T-helper 1 cell treated with Interleukin-12 subunit alpha and Interleukin-12 subunit beta and Interleukin-4 antibody, amounts not matched to agents 30 μg/mL and 1 μg/mL, for 36 hours (primary cell): ENCODE data around the gene MCRIP2.

Source experiments
- H3K27ac Mint-ChIP-seq: one replicate; pipeline ENCODE4 v1.8.0; 2021; ENCODE audit warnings: mild to moderate bottlenecking, mixed read lengths
- H3K27me3 Mint-ChIP-seq: one replicate; pipeline ENCODE4 v1.8.0; 2021; ENCODE audit warnings: low read depth, mixed read lengths
- H3K36me3 Mint-ChIP-seq: one replicate; pipeline ENCODE4 v1.8.0; 2021; ENCODE audit warnings: low read depth, mixed read lengths
- H3K4me1 Mint-ChIP-seq: one replicate; pipeline ENCODE4 v1.8.0; 2021; ENCODE audit warnings: low read depth, mixed read lengths
- H3K4me3 Mint-ChIP-seq: one replicate; pipeline ENCODE4 v1.8.0; 2021; ENCODE audit warnings: mild to moderate bottlenecking, moderate library complexity, mixed read lengths
- H3K9me3 Mint-ChIP-seq: one replicate; pipeline ENCODE4 v1.8.0; 2021; ENCODE audit warnings: mixed read lengths

MCRIP2 gene

GRCh38 chr16:608019-608418 lies 33.6 kb upstream of the MCRIP2 start:
- Mint-ChIP-seq H3K4me1 (peaks cover 5% of the 10 kb centered on the region), H3K27me3 (no peaks in the 10 kb centered on the region), H3K36me3 (no peaks in the 10 kb centered on the region), H3K27ac (no peak overlapping the region), H3K9me3 (no peaks in the 10 kb centered on the region), H3K4me3 (no peak overlapping the region)

- no peaks in the 10 kb centered on the region for H3K27me3 Mint-ChIP-seq
- peaks cover 2% of the 10 kb centered on the region for H3K4me1 Mint-ChIP-seq
- no peak overlapping the region for H3K4me3 Mint-ChIP-seq
- no peak overlapping the region for H3K27ac Mint-ChIP-seq
- H3K9me3 Mint-ChIP-seq: no peaks in the 10 kb centered on the region
- H3K36me3 Mint-ChIP-seq: no peaks in the 10 kb centered on the region
These were observed 32.3 kb upstream of the MCRIP2 start for GRCh38 chr16:609316-609715.

GRCh38 chr16:609984-610383 lies 31.6 kb upstream of the MCRIP2 start:
- no peak overlapping the region for H3K27ac Mint-ChIP-seq
- H3K27me3 Mint-ChIP-seq: no peaks in the 10 kb centered on the region
- no peak overlapping the region for H3K4me3 Mint-ChIP-seq
- H3K36me3 Mint-ChIP-seq: peaks cover 2% of the 10 kb centered on the region
- peaks cover 2% of the 10 kb centered on the region for H3K4me1 Mint-ChIP-seq
- no peaks in the 10 kb centered on the region for H3K9me3 Mint-ChIP-seq

GRCh38 chr16:610513-611381 lies 30.9 kb upstream of the MCRIP2 start:
- no peak overlapping the region for H3K4me3 Mint-ChIP-seq
- no peaks in the 10 kb centered on the region for H3K27me3 Mint-ChIP-seq
- H3K27ac Mint-ChIP-seq: no peak overlapping the region
- H3K36me3 Mint-ChIP-seq: peaks cover 2% of the 10 kb centered on the region
- no peaks in the 10 kb centered on the region for H3K9me3 Mint-ChIP-seq
- peaks cover 2% of the 10 kb centered on the region for H3K4me1 Mint-ChIP-seq

- H3K36me3 Mint-ChIP-seq: peaks cover 2% of the 10 kb centered on the region
- H3K4me1 Mint-ChIP-seq: peaks cover 2% of the 10 kb centered on the region
- H3K9me3 Mint-ChIP-seq: no peaks in the 10 kb centered on the region
- no peaks in the 10 kb centered on the region for H3K27me3 Mint-ChIP-seq
- no peak overlapping the region for H3K27ac Mint-ChIP-seq
- no peak overlapping the region for H3K4me3 Mint-ChIP-seq
These were observed 26.5 kb upstream of the MCRIP2 start for GRCh38 chr16:615122-615521.

DNA sequence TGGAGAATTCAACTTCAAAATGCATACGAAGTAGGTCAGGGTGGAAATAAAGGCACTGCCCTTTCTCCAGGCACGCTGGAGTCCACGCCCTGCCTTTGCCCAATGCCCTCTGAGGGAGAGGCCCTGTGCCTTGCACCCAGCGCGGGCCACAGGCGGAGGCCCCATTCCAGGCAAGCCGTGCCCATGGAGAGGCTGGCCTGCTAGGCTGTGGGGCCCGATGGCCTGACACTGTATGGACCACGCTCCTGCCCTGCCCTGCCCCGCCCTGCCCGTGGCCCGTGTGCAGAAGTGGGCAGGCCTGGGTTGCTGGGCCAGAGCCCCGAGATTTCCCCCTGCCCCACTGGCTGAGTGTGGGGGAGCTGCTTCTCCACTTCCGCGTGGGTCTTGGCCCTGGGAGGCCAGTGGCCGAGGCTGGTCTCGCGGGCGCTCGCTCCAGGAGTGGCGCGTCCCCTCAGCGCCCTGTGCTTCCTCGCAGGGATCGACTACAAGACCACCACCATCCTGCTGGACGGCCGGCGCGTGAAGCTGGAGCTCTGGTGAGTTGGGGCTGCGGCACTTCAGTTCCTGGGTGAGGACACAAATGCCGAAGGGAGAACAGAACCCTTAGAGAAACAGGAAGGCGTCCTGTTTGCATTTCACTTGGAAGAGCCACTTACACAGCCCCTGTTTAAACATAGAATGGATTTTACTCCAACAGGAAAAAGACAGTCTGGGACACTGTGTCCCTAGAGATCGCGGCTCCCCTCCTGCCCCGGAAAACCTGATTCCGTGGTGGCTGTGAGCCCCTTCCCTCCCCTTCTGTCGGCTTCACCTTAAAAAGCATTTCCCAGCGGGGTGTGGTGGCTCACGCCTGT lies 24.7 kb upstream of the MCRIP2 start:
- H3K4me3 Mint-ChIP-seq: no peak overlapping the region
- no peak overlapping the region for H3K27ac Mint-ChIP-seq
- H3K4me1 Mint-ChIP-seq: no peaks in the 10 kb centered on the region
- no peaks in the 10 kb centered on the region for H3K27me3 Mint-ChIP-seq
- no peaks in the 10 kb centered on the region for H3K9me3 Mint-ChIP-seq
- H3K36me3 Mint-ChIP-seq: peaks cover 2% of the 10 kb centered on the region

DNA sequence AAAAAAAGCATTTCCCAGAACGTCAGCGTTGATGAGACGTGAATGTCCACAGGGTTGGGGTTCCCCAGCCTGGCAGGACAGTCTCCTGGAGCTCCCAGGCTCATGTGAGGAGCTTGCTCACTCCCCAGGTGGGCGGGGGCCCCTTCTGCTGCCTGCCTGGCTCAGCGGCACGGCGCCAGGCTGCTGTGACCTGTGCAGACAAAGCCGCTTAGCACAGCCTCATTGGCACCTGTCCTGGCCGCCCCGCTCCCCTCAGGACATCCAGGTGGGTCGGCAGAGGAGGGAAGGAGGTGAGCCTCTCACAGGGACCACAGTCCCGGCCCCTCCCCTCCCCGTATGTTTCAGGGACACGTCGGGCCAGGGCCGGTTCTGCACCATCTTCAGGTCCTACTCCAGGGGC lies 23.8 kb upstream of the MCRIP2 start:
- Mint-ChIP-seq H3K27me3 (no peaks in the 10 kb centered on the region), H3K9me3 (no peaks in the 10 kb centered on the region), H3K27ac (no peak overlapping the region), H3K4me3 (no peak overlapping the region), H3K4me1 (no peaks in the 10 kb centered on the region), H3K36me3 (peaks cover 2% of the 10 kb centered on the region)

DNA sequence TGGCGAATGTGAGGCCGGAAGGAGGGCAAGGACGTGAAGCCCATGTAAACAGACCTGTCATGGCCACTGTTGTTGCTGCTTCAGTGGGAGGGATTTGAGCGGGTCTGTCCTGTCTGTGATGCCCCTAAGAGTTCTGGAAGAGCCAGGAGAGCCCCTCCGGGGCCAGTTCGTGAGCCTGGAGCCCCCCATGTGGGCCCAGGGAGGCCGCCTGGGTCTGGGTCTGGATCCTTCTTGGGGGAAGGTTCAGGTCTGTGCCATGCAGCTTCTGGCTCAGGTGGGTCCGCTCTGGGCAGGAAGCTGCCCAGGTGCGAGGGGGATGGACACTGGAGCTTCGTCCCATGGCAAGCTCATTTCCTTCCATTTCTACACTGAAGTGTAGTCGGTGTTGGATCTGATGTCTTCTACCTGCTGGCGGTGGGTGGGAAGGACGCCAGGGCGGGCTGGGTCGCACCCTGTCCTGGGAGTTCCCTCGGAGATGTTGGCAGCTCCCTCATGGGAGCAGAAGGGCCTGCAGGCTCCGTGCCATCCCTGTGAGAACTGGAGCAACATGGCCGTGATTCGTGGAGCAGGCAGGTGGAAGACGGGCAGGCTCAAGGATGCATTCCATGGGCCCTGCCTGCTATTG lies 22.0 kb upstream of the MCRIP2 start:
- Mint-ChIP-seq H3K36me3 (peaks cover 2% of the 10 kb centered on the region), H3K4me1 (no peaks in the 10 kb centered on the region), H3K27ac (no peak overlapping the region), H3K4me3 (no peak overlapping the region), H3K9me3 (no peaks in the 10 kb centered on the region), H3K27me3 (no peaks in the 10 kb centered on the region)

DNA sequence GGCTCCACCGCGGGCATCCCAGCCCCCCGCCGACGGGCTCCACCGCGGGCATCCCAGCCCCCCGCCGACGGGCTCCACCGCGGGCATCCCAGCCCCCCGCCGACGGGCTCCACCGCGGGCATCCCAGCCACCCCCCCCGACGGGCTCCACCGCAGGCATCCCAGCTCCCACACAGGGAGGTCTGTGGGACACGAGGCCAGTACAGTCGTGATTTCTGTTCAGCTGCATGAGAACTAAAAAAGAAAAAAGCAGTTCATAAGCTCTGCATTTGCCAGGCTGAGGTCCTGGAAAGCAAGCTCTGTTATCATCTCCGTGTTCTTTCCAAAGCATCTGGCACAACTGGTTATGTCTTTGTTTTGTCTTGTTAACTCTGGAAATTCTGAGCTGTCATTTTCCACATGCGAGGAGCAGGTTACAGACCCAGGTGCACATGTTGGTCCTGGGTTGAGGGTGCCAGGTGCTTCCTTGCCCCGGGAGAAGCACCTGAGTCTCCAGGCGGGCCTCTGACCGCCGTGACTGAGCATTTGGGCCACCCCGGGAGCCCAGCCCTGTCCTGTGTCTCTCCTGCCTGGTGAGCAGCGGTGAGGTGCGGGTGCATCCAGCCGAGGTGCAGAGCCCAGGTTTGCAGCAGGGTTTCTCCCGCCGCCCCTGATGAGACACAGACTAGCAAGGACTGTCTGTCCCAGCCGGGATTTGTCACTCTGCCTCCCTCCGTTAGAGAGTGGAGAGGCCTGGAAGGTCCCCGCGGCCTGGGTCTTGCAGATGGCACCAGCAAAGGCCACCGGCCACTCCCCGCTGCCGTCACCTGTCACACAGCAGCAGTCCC lies 20.7 kb upstream of the MCRIP2 start:
- no peak overlapping the region for H3K27ac Mint-ChIP-seq

GRCh38 chr16:621526-622105 lies 20.0 kb upstream of the MCRIP2 start:
- H3K4me3 Mint-ChIP-seq: no peak overlapping the region
- no peaks in the 10 kb centered on the region for H3K27me3 Mint-ChIP-seq
- H3K4me1 Mint-ChIP-seq: no peaks in the 10 kb centered on the region
- H3K27ac Mint-ChIP-seq: no peak overlapping the region
- no peaks in the 10 kb centered on the region for H3K9me3 Mint-ChIP-seq
- H3K36me3 Mint-ChIP-seq: no peaks in the 10 kb centered on the region

More for the DNA sequence above, 20.7 kb upstream of the MCRIP2 start:
- Mint-ChIP-seq H3K27me3 (no peaks in the 10 kb centered on the region), H3K9me3 (no peaks in the 10 kb centered on the region), H3K4me3 (no peak overlapping the region), H3K36me3 (no peaks in the 10 kb centered on the region), H3K4me1 (no peaks in the 10 kb centered on the region)

- Mint-ChIP-seq H3K4me1 (no peaks in the 10 kb centered on the region), H3K4me3 (no peak overlapping the region)
These were observed 18.7 kb upstream of the MCRIP2 start for GRCh38 chr16:622920-623280.

GRCh38 chr16:624526-625070 lies 17.0 kb upstream of the MCRIP2 start:
- Mint-ChIP-seq H3K4me1 (no peaks in the 10 kb centered on the region), H3K27me3 (no peaks in the 10 kb centered on the region), H3K4me3 (no peak overlapping the region), H3K27ac (no peak overlapping the region), H3K36me3 (no peaks in the 10 kb centered on the region), H3K9me3 (no peaks in the 10 kb centered on the region)

More at GRCh38 chr16:622920-623280, 18.7 kb upstream of the MCRIP2 start:
- Mint-ChIP-seq H3K9me3 (no peaks in the 10 kb centered on the region), H3K36me3 (no peaks in the 10 kb centered on the region), H3K27ac (no peak overlapping the region), H3K27me3 (no peaks in the 10 kb centered on the region)

DNA sequence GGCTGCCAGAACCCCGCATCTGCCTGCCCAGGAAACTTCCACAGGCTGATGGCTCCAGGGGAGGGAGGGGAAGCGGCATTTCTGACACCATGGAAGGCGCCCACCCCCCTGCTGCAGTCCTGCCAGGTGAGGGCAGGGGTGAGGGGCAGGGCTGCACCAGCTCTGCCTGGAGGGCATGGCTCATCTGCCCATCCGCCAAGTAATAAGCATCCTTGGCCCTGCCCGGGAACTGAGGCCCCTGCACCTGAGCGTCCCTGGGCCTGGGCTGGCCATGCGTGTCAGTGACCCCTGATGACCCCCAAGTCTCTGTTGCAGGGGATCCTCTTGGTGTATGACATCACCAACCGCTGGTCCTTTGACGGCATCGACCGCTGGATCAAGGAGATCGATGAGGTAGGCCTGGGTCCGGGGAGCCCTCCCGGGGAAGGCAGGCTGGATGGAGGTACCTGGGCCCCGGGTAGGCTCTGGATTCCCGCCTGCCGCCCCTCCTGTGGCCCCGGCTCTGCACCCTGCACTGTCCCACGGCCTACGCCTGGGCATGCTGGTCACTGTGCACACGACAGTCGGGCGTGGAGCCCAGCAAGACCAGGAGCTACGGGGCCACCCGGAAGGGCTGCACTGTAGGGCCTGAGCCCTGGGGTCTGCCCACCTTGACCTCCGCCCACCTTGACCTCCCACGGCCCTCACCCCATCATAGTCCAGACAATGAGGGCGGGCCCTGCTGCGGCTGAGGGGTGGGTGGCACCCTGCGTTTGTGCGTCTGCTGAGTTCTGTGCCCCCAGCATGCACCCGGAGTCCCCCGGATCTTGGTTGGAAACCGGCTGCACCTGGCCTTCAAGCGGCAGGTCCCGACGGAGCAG lies 16.3 kb upstream of the MCRIP2 start:
- no peaks in the 10 kb centered on the region for H3K36me3 Mint-ChIP-seq
- no peaks in the 10 kb centered on the region for H3K9me3 Mint-ChIP-seq
- no peak overlapping the region for H3K27ac Mint-ChIP-seq
- no peak overlapping the region for H3K4me3 Mint-ChIP-seq
- H3K27me3 Mint-ChIP-seq: no peaks in the 10 kb centered on the region
- H3K4me1 Mint-ChIP-seq: no peaks in the 10 kb centered on the region
